Calu3 (cell line): ENCODE results near the gene KIF16B. TPM values are rescaled to one million over a fixed set of nuclear protein-coding genes. Genes with fewer than 3 reads are reported as not detected.

ENCODE experiments used
- BruUV-seq: library from RNA; stranded (reverse); fragments of 400-500 nt; replicated peaks from 2 replicates; lab custom pipeline; 2021; lab: Mats Ljungman, UMichigan
- CTCF ChIA-PET: fragments of 300-600 bp; sonication (Branson Sonifier 250); formaldehyde crosslinking; loops from one replicate; lab custom pipeline; 2022; ENCODE audit warnings: antibody characterized with exemption; lab: Charles Lee
- DNase-seq: peaks from one replicate; pipeline ENCODE4 v3.0.0; 2022
- H3K27ac Mint-ChIP-seq: one replicate; pipeline ENCODE4 v1.8.0; 2022; ENCODE audit warnings: mixed read lengths; ENCODE audit not compliant: unreplicated experiment
- H3K27me3 Mint-ChIP-seq: one replicate; pipeline ENCODE4 v1.8.0; 2022; ENCODE audit warnings: mixed read lengths; ENCODE audit not compliant: unreplicated experiment
- H3K36me3 Mint-ChIP-seq: one replicate; pipeline ENCODE4 v1.8.0; 2022; ENCODE audit warnings: mild to moderate bottlenecking, moderate library complexity, mixed read lengths; ENCODE audit not compliant: insufficient read depth, unreplicated experiment
- H3K4me1 Mint-ChIP-seq: one replicate; pipeline ENCODE4 v1.8.0; 2022; ENCODE audit warnings: mild to moderate bottlenecking, low read depth, mixed read lengths; ENCODE audit not compliant: unreplicated experiment
- H3K4me3 Mint-ChIP-seq: one replicate; pipeline ENCODE4 v1.8.0; 2022; ENCODE audit warnings: mild to moderate bottlenecking, low read depth, moderate library complexity, mixed read lengths; ENCODE audit not compliant: unreplicated experiment
- H3K9me3 Mint-ChIP-seq: one replicate; pipeline ENCODE4 v1.8.0; 2022; ENCODE audit warnings: low read depth, mixed read lengths; ENCODE audit not compliant: unreplicated experiment
- CTCF ChIP-seq: fragments of 200-600 bp; IDR thresholded peaks from one replicate; pipeline ENCODE4 v1.8.0; 2022; ENCODE audit warnings: antibody characterized with exemption; ENCODE audit not compliant: unreplicated experiment
- intact Hi-C: fragments of 100-400 bp; cut with micrococcal nuclease; formaldehyde crosslinking; loops from one replicate; pipeline ENCODE4 v1.10.0; 2022; ENCODE audit not compliant: unreplicated experiment
- total RNA-seq: library from RNA; stranded (reverse); gene quantifications from 2 replicates; pipeline ENCODE4 v1.2.3, GENCODE V29; 2022

KIF16B gene
- total RNA-seq, 1 experiment from 2014 or later = 4.3 TPM

DNA sequence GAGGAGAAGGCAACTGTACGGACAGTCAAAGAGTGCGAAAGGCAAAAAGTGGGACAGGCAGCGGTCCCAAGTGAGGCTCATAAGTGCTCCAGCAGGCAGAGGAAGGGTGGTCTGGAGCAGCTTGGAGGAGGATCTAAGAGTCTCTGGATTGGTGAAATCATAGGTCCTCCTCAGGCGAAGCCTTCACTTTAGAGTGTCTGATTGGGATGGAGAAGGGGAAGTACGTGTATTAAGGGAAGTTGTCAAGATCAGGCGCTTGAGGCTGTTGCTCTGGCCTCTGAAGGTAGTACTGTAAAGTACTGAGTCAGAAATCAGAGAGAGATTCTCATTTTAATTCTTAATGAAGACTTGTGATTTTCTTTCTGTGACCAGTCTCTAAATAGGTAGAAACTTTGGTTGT is 185.6 kb downstream of the KIF16B start:
- no peak overlapping the region for H3K4me3 Mint-ChIP-seq
- H3K9me3 Mint-ChIP-seq = no peaks in the 10 kb centered on the region
- no peaks in the 10 kb centered on the region for H3K36me3 Mint-ChIP-seq
- no peak for TF ChIP-seq CTCF
- intact Hi-C loops = no loop called here
- CTCF ChIA-PET = no interaction called here
- no peak overlapping the region for H3K27ac Mint-ChIP-seq
- no peaks in the 10 kb centered on the region for H3K4me1 Mint-ChIP-seq
- BruUV-seq = no TSS peak
- no peak for DNase-seq
- H3K27me3 Mint-ChIP-seq = no peaks in the 10 kb centered on the region

DNA sequence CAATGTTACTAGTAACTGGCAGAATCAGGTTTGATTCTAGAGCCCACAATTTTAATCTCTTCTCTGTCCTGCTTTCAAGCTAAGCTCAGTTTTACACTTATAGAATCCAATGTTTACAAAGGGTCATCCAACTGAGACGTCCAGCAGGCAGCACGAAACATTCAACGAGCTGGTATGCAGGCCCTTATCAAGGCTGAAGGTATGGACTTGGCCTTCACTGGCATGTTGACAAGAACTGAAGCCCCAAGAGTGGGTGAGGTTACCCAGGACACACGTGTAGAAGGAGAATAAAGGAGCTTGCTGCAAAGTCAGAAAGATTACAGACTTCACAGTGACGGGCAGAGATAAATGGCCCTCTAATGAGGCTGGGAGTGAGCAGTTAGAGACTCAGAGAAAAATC is 187.4 kb downstream of the KIF16B start:
- no peaks in the 10 kb centered on the region for H3K27me3 Mint-ChIP-seq
- intact Hi-C loops = no loop called here
- no TSS peak for BruUV-seq
- H3K27ac Mint-ChIP-seq = no peak overlapping the region
- CTCF ChIA-PET = no interaction called here
- no peaks in the 10 kb centered on the region for H3K36me3 Mint-ChIP-seq
- no peaks in the 10 kb centered on the region for H3K9me3 Mint-ChIP-seq
- no peak overlapping the region for H3K4me3 Mint-ChIP-seq
- DNase-seq = no peak
- no peaks in the 10 kb centered on the region for H3K4me1 Mint-ChIP-seq
- TF ChIP-seq CTCF = no peak

- TF ChIP-seq CTCF = no peak
- H3K9me3 Mint-ChIP-seq = no peaks in the 10 kb centered on the region
- CTCF ChIA-PET = no interaction called here
- H3K4me3 Mint-ChIP-seq = no peak overlapping the region
- DNase-seq = no peak
- BruUV-seq = no TSS peak
- H3K36me3 Mint-ChIP-seq = no peaks in the 10 kb centered on the region
- no peak overlapping the region for H3K27ac Mint-ChIP-seq
- H3K27me3 Mint-ChIP-seq = no peaks in the 10 kb centered on the region
- H3K4me1 Mint-ChIP-seq = no peaks in the 10 kb centered on the region
- intact Hi-C loops = no loop called here
These were observed 187.8 kb downstream of the KIF16B start for GRCh38 chr20:16385462-16385861.

GRCh38 chr20:16381444-16381843 is 191.8 kb downstream of the KIF16B start:
- no peaks in the 10 kb centered on the region for H3K27me3 Mint-ChIP-seq
- H3K4me3 Mint-ChIP-seq = no peak overlapping the region
- no peaks in the 10 kb centered on the region for H3K4me1 Mint-ChIP-seq
- CTCF ChIA-PET = no interaction called here
- H3K27ac Mint-ChIP-seq = no peak overlapping the region
- no peaks in the 10 kb centered on the region for H3K9me3 Mint-ChIP-seq
- intact Hi-C loops = no loop called here
- no TSS peak for BruUV-seq
- H3K36me3 Mint-ChIP-seq = no peaks in the 10 kb centered on the region
- TF ChIP-seq CTCF = no peak
- DNase-seq = no peak
